ENCODE measurements around the gene NLGN4X. TPM values are rescaled to one million over a fixed set of nuclear protein-coding genes. Genes with fewer than 3 reads are reported as not detected.

Gene NLGN4X
- total and polyA plus RNA-seq, 2 donors (not counting 3 experiments of a cell fraction or from before 2014, with no cell fraction given) = 0.03 TPM; not detected in 1

DNA sequence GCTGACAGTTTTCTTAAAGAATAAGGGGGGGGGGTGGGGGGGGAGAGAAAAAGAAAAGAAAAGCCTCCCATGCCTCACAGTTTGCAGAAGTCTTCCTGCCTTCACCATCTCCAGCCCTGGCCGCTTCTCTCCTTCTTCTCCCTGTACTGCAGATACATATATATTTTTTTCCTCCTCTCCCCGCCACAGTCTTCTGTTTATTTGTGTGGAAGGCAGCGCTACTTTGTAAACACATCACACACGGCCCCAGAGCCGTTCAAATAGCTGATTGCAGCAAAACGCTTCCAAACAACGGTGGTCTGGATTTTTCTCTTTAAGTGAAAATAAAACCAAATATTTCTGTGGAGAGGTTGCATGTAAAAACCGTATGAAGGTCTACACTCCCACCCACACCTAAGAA is 732 bp downstream of the NLGN4X start:
- H3K4me3 ChIP-seq (replicated peaks in 1 of 3; ENCODE audit: insufficient read depth in 1 of 3, low read depth in 1 of 3, low read length in 3 of 3) = no peak overlapping the region
- ChIA-PET CTCF (no interaction called here), POLR2A (no interaction called here)
- H3K4me2 ChIP-seq (ENCODE audit: insufficient read depth, low read length) = no peak overlapping the region
- no TSS peak for BruUV-seq (replicated peaks)
- H4K20me1 ChIP-seq (replicated peaks; ENCODE audit: control insufficient read depth, extremely low read depth, insufficient read depth, low read length) = no peaks in the 10 kb centered on the region
- H3K27me3 ChIP-seq (ENCODE audit: control insufficient read depth in 2 of 2, insufficient read depth in 2 of 2, low read length in 2 of 2) = no peaks in the 10 kb centered on the region
- no peak overlapping the region for H2AFZ ChIP-seq (ENCODE audit: low read depth, low read length)
- no peaks in the 10 kb centered on the region for H3K9me3 ChIP-seq (replicated peaks; ENCODE audit: control insufficient read depth, insufficient read depth, low read length)
- dilution Hi-C loops (cut with MboI; ENCODE audit: extremely low pct_ligation_motif_present, low sequenced_read_pairs) (no loop called here), intact Hi-C loops (cut with micrococcal nuclease) (no loop called here)
- H3K79me2 ChIP-seq (ENCODE audit: control insufficient read depth, insufficient read depth, low read length) = no peaks in the 10 kb centered on the region
- TF ChIP-seq POLR2AphosphoS5 (IDR thresholded peaks at IDR 0.05; ENCODE audit: insufficient read depth, low read depth, low read length) (no peak), GATA2 (IDR thresholded peaks at IDR 0.05; ENCODE audit: insufficient read depth, insufficient read length, low read depth, low read length) (no peak), MYC (IDR thresholded peaks at IDR 0.05; ENCODE audit: low read depth, low read length) (no peak), POLR2A (IDR thresholded peaks at IDR 0.05; ENCODE audit: low read depth, low read length) (no peak), EZH2 (IDR thresholded peaks at IDR 0.05; ENCODE audit: borderline replicate concordance, low read depth, low read length, severe bottlenecking) (no peak), JUN (IDR thresholded peaks at IDR 0.05; ENCODE audit: borderline replicate concordance, insufficient read depth, insufficient read length, low read depth) (no peak), FOS (IDR thresholded peaks at IDR 0.05; ENCODE audit: borderline replicate concordance, insufficient read depth, low read length) (no peak)
- TF ChIP-seq, protein P1, sequence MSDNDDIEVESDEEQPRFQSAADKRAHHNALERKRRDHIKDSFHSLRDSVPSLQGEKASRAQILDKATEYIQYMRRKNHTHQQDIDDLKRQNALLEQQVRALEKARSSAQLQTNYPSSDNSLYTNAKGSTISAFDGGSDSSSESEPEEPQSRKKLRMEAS (IDR thresholded peaks at IDR 0.05; ENCODE audit: insufficient read depth, insufficient read length) = no peak
- TF ChIP-seq, protein P2, sequence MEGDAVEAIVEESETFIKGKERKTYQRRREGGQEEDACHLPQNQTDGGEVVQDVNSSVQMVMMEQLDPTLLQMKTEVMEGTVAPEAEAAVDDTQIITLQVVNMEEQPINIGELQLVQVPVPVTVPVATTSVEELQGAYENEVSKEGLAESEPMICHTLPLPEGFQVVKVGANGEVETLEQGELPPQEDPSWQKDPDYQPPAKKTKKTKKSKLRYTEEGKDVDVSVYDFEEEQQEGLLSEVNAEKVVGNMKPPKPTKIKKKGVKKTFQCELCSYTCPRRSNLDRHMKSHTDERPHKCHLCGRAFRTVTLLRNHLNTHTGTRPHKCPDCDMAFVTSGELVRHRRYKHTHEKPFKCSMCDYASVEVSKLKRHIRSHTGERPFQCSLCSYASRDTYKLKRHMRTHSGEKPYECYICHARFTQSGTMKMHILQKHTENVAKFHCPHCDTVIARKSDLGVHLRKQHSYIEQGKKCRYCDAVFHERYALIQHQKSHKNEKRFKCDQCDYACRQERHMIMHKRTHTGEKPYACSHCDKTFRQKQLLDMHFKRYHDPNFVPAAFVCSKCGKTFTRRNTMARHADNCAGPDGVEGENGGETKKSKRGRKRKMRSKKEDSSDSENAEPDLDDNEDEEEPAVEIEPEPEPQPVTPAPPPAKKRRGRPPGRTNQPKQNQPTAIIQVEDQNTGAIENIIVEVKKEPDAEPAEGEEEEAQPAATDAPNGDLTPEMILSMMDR (IDR thresholded peaks at IDR 0.05; ENCODE audit: extremely low read depth in 1 of 2, insufficient read depth in 1 of 2, low read depth in 1 of 2, low read length in 2 of 2) = no peak
- no peaks in the 10 kb centered on the region for H3K9me1 ChIP-seq (replicated peaks; ENCODE audit: control insufficient read depth, extremely low read depth, insufficient read depth, low read length)
- FAIRE-seq = no peak
- H3K27ac ChIP-seq (ENCODE audit: insufficient read depth, low read depth, low read length) = no peak overlapping the region
- no peaks in the 10 kb centered on the region for H3K36me3 ChIP-seq (ENCODE audit: control insufficient read depth in 2 of 2, extremely low read depth in 1 of 2, insufficient read depth in 2 of 2, low read length in 2 of 2)
- H3K4me1 ChIP-seq (ENCODE audit: control insufficient read depth, extremely low read depth, insufficient read depth, low read length) = no peaks in the 10 kb centered on the region
- H3K9ac ChIP-seq (replicated peaks; ENCODE audit: extremely low read depth, insufficient read depth, low read length) = no peak overlapping the region
- DNase-seq (ENCODE audit: low read depth, low spot score) = no peak

All from endothelial cell of umbilical vein (primary cell).